Esophagus muscularis mucosa (tissue), 4 donors: ENCODE measurements around the gene DHRS9. TPM values are rescaled to one million over a fixed set of nuclear protein-coding genes. Genes with fewer than 3 reads are reported as not detected.

Experiments used
- DNase-seq: peaks from one replicate; pipeline ENCODE4 v3.0.0-alpha.2; 2017; ENCODE audit errors: extremely low spot score
- H3K27ac ChIP-seq, 4 donors: fragments of 200-600 bp; sonication (generic); replicated peaks in 1 of 4; 1 replicate in 3 of 4; 2 replicates in 1 of 4; pipeline ENCODE4 v1.5.1; 2016 to 2019; ENCODE audit warnings: mild to moderate bottlenecking in 1 of 4
- H3K27me3 ChIP-seq, 4 donors: fragments of 200-600 bp; sonication (generic); one replicate each; pipeline versions ENCODE4 v1.5.1 to v1.6.0; 2016 to 2019
- H3K36me3 ChIP-seq, 4 donors: fragments of 200-600 bp; sonication (generic); one replicate each; pipeline ENCODE4 v1.5.1; 2016 to 2019
- H3K4me1 ChIP-seq, 4 donors: fragments of 200-600 bp; sonication (generic); one replicate each; pipeline ENCODE4 v1.5.1; 2016 to 2019
- H3K4me3 ChIP-seq, 4 donors: fragments of 200-600 bp; sonication (generic); 1 replicate in 2 of 4; 2 replicates in 2 of 4; pipeline ENCODE4 v1.5.1; 2016 to 2019; ENCODE audit warnings: mild to moderate bottlenecking in 4 of 4, moderate library complexity in 1 of 4
- H3K9me3 ChIP-seq, 4 donors: fragments of 200-600 bp; sonication (generic); 1 replicate in 3 of 4; 2 replicates in 1 of 4; pipeline ENCODE4 v1.5.1; 2016 to 2019
- CTCF ChIP-seq, 3 experiments: fragments of 200-600 bp in 2 of 3; fragments of 450-650 bp in 1 of 3; sonication (generic) in 2 of 3; IDR thresholded peaks; one replicate each; pipeline ENCODE4 v1.5.1; 2017 to 2019; ENCODE audit warnings: antibody characterized with exemption in 3 of 3, mild to moderate bottlenecking in 2 of 3, moderate library complexity in 1 of 3
- EP300 ChIP-seq: sonication (generic); formaldehyde crosslinking; IDR thresholded peaks from one replicate; pipeline ENCODE4 v1.6.1; 2017; ENCODE audit warnings: antibody characterized with exemption
- POLR2A ChIP-seq: fragments of 450-650 bp; IDR thresholded peaks from one replicate; pipeline ENCODE4 v1.6.1; 2017; ENCODE audit warnings: antibody characterized with exemption, moderate library complexity, mild to moderate bottlenecking, low read depth
- POLR2AphosphoS5 ChIP-seq, 2 donors: sonication (generic); formaldehyde crosslinking; IDR thresholded peaks; one replicate each; pipeline ENCODE4 v1.6.1; 2017; ENCODE audit warnings: antibody characterized with exemption in 2 of 2
- WGBS: methylation state at CpG from one replicate; pipeline ENCODE4 v1.1.5; 2018; 5-methylcytosine and 5-hydroxymethylcytosine counted together
- intact Hi-C: fragments of 100-400 bp; cut with DNase I; formaldehyde crosslinking; loops from one replicate; pipeline ENCODE4 v1.15.1; 2023
- total RNA-seq, 4 donors: library from RNA; depleted of rRNA; stranded (reverse); fragments of >200 nt; gene quantifications; one replicate each; pipeline versions ENCODE4 v1.1.0 to v1.2.1, GENCODE V29; 2016

The DHRS9 gene
- total RNA-seq, 4 donors from 2014 or later, result 0.75 to 0.99 (median 0.83) TPM; not detected in 1

- 83% methylated on average over 1 of the region's 1 CpG for WGBS
Measured at GRCh38 chr2:169094676-169095075, 25.3 kb downstream of the DHRS9 start.

GRCh38 chr2:169095621-169096105 is 26.3 kb downstream of the DHRS9 start:
- 76% methylated on average over 5 of the region's 5 CpGs for WGBS
- no peaks in the 10 kb centered on the region for H3K36me3 ChIP-seq
- TF ChIP-seq CTCF (IDR thresholded peaks at IDR 0.05) (no peak), POLR2AphosphoS5 (IDR thresholded peaks at IDR 0.05) (no peak), EP300 (no peak), POLR2A (no peak)
- peaks cover 0 to 19% (median 10%) of the 10 kb centered on the region in 4 donors for H3K4me1 ChIP-seq
- peak overlapping the region in 1 of 4 donors; percentile 3 for H3K27ac ChIP-seq
- no peaks in the 10 kb centered on the region for H3K9me3 ChIP-seq
- intact Hi-C loops, result no loop called here
- no peak overlapping the region for H3K4me3 ChIP-seq
- DNase-seq, result peak; percentile 66
- no peaks in the 10 kb centered on the region for H3K27me3 ChIP-seq

More at GRCh38 chr2:169094676-169095075, 25.3 kb downstream of the DHRS9 start:
- Histone ChIP-seq H3K36me3 (no peaks in the 10 kb centered on the region), H3K9me3 (no peaks in the 10 kb centered on the region), H3K4me3 (no peak overlapping the region), H3K27ac (no peak overlapping the region), H3K27me3 (no peaks in the 10 kb centered on the region), H3K4me1 (peaks cover 0 to 19% (median 10%) of the 10 kb centered on the region in 4 donors)
- intact Hi-C loops, result no loop called here
- no peak for DNase-seq
- TF ChIP-seq POLR2AphosphoS5 (IDR thresholded peaks at IDR 0.05) (no peak), EP300 (no peak), POLR2A (no peak), CTCF (IDR thresholded peaks at IDR 0.05) (no peak)

- Histone ChIP-seq H3K27ac (no peak overlapping the region), H3K4me1 (peaks cover 0 to 5% (median 3%) of the 10 kb centered on the region in 4 donors), H3K36me3 (no peaks in the 10 kb centered on the region), H3K4me3 (no peak overlapping the region), H3K27me3 (peaks cover 0 to 4% (median 0%) of the 10 kb centered on the region in 4 donors), H3K9me3 (no peaks in the 10 kb centered on the region)
- intact Hi-C loops, result loop anchor here (10.0 kb wide), 1 partner anchor 170 kb away; no protein-coding TSS in a partner anchor
- no peak for DNase-seq
- no peak for TF ChIP-seq POLR2AphosphoS5 (IDR thresholded peaks at IDR 0.05)
- no peak for TF ChIP-seq CTCF (IDR thresholded peaks at IDR 0.05)
- TF ChIP-seq EP300, result no peak
- TF ChIP-seq POLR2A, result no peak
- 91% methylated on average over 1 of the region's 1 CpG for WGBS
Measured at GRCh38 chr2:169104848-169105247, 35.5 kb downstream of the DHRS9 start.

GRCh38 chr2:169105476-169105875 is 36.1 kb downstream of the DHRS9 start:
- H3K27me3 ChIP-seq, result peaks cover 0 to 4% (median 0%) of the 10 kb centered on the region in 4 donors
- intact Hi-C loops, result loop anchor here (10.0 kb wide), 1 partner anchor 169 kb away; no protein-coding TSS in a partner anchor
- no peak overlapping the region for H3K27ac ChIP-seq
- no peaks in the 10 kb centered on the region for H3K9me3 ChIP-seq
- no peaks in the 10 kb centered on the region for H3K36me3 ChIP-seq
- H3K4me3 ChIP-seq, result no peak overlapping the region
- no peak for TF ChIP-seq EP300
- TF ChIP-seq CTCF (IDR thresholded peaks at IDR 0.05), result no peak
- no peak for DNase-seq
- H3K4me1 ChIP-seq, result peaks cover 0 to 6% (median 4%) of the 10 kb centered on the region in 4 donors
- 79% methylated on average over 1 of the region's 1 CpG for WGBS

GRCh38 chr2:169106134-169106533 is 36.8 kb downstream of the DHRS9 start:
- DNase-seq, result no peak
- intact Hi-C loops, result loop anchor here (10.0 kb wide), 1 partner anchor 169 kb away; no protein-coding TSS in a partner anchor
- WGBS, result 94% methylated on average over 2 of the region's 2 CpGs

More at GRCh38 chr2:169106134-169106533, 36.8 kb downstream of the DHRS9 start:
- Histone ChIP-seq H3K36me3 (no peaks in the 10 kb centered on the region), H3K4me3 (no peak overlapping the region), H3K27ac (no peak overlapping the region), H3K9me3 (no peaks in the 10 kb centered on the region), H3K27me3 (peaks cover 0 to 4% (median 0%) of the 10 kb centered on the region in 4 donors), H3K4me1 (peaks cover 0 to 6% (median 4%) of the 10 kb centered on the region in 4 donors)
- TF ChIP-seq POLR2AphosphoS5 (IDR thresholded peaks at IDR 0.05) (no peak), CTCF (IDR thresholded peaks at IDR 0.05) (no peak), EP300 (no peak), POLR2A (no peak)
